HG02840 (cell line): ENCODE data around the gene TAGLN.

Source experiments
- ATAC-seq: cut with Tn5 transposase; IDR thresholded peaks from one replicate; pipeline ENCODE4 v1.9.1; 2021; ENCODE audit warnings: mild to moderate bottlenecking, moderate library complexity, moderate number of reproducible peaks; ENCODE audit not compliant: unreplicated experiment, low FRiP score

The TAGLN gene

GRCh38 chr11:117199053-117199915 is at the start of gene TAGLN:
TSS of gene TAGLN (plus strand) at chr11:117199370. CDS start at chr11:117203014, 3,644 bp downstream.
- ATAC-seq: no peak

DNA sequence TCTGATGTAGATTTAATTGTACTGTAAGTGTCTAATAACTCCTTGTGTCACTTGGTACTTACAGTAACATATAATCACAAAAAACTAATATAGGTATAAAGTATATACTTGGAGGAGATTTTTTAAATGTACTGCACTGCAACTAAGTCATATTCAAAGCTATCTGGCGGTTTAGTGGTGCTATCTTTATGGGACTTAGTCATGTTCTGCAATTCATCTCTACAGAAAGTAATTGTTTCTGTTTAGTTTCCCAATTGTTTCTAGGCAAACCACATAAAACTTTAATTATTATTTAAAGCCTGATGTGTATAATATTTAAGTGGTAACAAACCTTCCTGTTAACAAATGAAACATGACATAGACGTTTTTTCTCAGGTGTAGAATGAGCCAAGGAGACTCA is 47.1 kb upstream of the TAGLN start:
- no peak for ATAC-seq

- ATAC-seq: no peak
Measured at GRCh38 chr11:117154468-117154867, 44.7 kb upstream of the TAGLN start.

GRCh38 chr11:117157507-117157906 is 41.7 kb upstream of the TAGLN start:
- no peak for ATAC-seq

GRCh38 chr11:117159892-117160291 is 39.3 kb upstream of the TAGLN start:
- ATAC-seq: no peak

DNA sequence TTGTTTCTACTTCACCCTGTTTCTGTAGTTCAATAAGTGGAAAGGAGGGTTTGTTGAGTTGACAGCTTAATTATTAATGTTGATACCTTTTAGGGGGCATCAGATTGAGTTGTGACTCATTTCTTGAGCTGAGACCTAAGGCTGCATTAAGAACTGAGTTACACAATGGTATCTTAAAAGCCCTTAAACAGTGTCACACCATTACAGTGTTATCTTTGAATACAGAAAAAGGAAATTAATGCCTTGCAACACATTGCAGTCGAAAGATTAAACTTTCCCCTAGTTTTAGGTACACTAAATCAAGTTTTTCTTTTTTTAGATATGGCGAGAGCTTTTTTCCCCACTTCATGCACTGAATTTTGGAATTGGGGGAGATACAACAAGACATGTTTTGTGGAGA is 38.3 kb upstream of the TAGLN start:
- ATAC-seq: no peak

DNA sequence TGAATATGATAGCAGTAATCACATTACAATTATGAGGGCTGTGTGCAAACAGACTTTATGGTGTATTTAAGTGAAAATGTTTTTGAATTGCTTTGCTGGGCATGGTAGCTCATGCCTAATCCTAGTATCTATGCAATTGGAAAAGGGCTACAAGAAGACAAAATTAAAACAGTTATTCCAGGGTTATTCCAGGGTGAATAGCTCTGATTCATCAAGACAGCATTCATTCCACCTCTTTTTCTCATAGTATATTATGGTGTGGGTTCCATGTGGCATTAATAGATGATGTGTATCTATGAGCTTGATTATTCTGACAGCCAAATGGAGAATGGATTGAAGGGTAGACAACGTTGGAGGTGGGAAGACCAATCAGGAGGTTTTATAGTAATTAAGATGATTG is 32.7 kb upstream of the TAGLN start:
- no peak for ATAC-seq

- ATAC-seq: no peak
Measured at GRCh38 chr11:117169736-117170135, 29.4 kb upstream of the TAGLN start.

DNA sequence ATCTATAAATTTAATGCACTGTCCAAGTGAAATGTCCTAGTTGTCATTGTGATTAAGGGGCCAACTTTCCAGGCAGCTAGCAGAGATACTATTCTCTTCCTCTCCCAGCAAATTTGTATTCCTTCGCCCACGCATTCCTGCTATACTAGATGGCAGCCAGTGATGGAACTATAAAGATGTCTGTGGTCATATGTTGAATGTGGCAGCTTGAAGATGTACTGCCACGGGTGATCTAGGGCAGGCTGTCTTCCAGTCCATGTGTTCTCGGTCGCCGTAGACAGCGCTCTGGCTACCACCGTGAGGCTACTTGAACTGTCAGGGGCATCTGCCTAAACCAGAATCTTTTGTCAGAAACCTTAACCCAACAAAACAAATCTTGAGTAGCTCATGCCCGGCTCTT is 29.0 kb upstream of the TAGLN start:
- no peak for ATAC-seq

- no peak for ATAC-seq
Measured at GRCh38 chr11:117171007-117171403, 28.2 kb upstream of the TAGLN start.

- no peak for ATAC-seq
Measured at GRCh38 chr11:117171404-117172061, 27.6 kb upstream of the TAGLN start.

GRCh38 chr11:117172724-117173421 is 26.3 kb upstream of the TAGLN start:
- no peak for ATAC-seq

DNA sequence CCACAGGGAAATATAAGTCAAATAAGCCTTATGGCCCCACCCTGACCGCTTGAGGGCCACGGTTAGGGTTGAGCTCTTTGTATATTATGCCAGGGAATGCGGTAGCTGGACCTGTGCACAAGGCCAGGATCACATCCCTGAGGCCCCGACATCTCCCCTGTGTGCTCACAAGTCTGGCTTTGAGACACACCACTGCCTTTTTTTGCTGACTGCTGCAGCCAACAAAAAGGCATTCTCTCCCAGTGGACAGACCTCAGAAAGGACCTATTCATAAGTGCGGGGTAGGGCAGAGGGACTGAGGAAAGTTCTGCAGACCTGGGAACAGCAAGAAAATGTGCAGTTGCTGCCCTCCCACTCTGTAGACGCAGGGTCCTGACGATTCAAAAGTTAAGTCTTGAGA is 24.1 kb upstream of the TAGLN start:
- ATAC-seq: no peak

- ATAC-seq: no peak
Measured at GRCh38 chr11:117175781-117176180, 23.4 kb upstream of the TAGLN start.

DNA sequence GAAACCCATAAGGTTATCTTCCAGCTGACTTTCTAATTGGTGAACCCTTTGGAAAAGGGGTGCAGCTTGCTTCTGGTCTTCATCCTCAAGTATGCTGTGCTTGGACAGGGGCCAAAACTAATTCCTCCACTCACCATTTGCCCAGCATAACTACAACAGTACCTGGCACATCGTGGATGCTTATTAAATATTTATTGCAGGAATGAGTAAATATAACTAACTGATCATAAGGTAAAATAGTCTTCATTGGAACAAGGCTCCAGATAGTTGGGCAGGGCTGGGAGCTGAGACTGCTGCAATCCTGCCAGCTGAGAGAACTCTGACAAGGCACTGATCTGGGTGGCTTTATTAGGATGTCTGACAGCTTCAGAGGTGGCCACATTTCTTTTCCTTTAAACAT is 23.0 kb upstream of the TAGLN start:
- no peak for ATAC-seq

- no peak for ATAC-seq
Measured at GRCh38 chr11:117177534-117178209, 21.5 kb upstream of the TAGLN start.

DNA sequence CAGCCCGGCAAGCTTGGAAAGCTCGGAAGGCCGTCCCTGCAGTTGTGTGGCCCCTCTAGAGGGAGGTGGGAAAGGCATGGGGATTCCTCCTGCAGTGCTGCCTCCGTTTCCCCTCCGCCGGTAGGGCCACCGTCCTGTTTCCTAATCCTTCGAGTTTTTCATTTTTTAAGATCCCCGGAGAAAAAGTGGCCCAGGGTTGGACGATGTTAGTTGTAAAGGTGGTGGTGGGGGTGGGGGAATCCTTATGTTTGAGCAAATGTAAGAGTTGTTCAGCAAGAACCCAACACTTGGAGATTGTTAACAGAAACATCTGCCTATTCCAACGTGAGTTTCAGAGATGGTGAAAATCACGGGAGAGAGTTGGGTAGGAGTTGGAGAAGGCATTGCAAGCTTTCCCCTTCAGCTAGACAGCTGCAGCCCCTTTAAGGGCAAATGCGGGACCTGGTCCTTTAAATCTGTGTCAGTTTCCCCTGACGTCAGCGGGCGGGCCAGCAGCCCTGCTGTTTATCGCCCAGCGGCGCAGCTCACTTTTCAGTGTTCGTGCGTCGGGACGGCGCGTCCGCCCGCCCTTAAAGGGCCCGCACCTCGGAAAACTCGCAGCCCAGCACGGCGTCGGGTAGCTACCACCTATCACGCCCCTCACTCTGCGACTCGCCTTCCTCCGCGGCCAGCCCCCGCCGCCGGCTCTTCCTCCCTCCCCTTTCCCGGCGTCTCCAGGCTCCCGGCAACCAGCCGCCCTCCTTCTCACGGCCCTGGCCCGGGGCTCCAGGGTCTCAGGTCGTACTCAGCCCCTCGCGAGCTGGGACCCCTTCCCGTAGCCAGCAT is 20.7 kb upstream of the TAGLN start, which contains the start of gene SIDT2:
TSS of gene SIDT2 (plus strand) at position 534 of the 825 bp plus-strand sequence. CDS start 521 bp downstream, outside the sequence.
- peak; percentile 85 for ATAC-seq

GRCh38 chr11:117179048-117179999 is 19.8 kb upstream of the TAGLN start:
- peak; percentile 45 for ATAC-seq

DNA sequence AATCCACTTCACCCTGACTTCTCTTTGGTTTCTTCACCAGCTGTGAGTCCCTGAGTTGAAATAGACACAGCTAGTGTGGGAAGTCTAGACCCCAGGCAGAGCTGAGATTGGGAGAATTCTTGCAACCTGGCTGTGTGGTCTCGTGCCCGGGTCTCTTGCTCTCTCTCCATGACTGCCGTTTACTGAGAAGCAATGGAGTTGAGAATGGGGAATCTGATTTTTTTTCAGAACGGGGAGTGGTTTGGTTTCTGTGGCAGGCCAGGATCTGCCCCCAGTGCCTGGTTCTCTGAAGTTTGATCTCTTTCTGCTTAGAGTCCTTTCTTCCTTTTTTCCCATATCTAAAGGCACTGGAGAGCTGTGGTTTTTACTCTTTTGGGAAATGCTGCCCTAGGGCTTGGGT is 19.1 kb upstream of the TAGLN start:
- no peak for ATAC-seq
